ENCODE data around the gene ROR2. TPM values are rescaled to one million over a fixed set of nuclear protein-coding genes. Genes with fewer than 3 reads are reported as not detected.

The ROR2 gene
- total and polyA plus RNA-seq, 2 experiments from 2014 or later = 8.1 to 18.8 TPM

DNA sequence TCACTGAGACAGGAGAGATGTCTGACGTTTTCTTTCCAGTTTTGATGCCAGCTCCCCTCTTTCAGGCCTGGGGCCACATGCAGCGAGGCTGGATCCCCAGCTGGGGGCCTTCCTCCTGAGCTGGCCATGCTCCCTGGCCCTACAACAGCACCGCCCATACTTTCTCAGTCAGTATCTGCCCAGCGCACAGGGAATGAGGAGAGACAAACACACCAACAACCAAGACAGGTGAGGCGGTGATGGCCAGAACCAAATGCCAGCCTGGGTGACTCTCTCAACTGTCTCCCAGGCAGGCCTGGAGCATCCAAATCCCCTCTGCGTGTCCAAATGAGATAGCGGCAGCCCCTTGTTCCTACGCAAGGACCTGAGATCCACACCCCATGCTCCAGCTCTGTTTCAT is 109.6 kb downstream of the ROR2 start:
- Histone ChIP-seq H3K27ac (ENCODE audit: low read depth) (no peak overlapping the region), H3K4me1 (ENCODE audit: insufficient read depth) (peaks cover 18% of the 10 kb centered on the region), H4K20me1 (replicated peaks; ENCODE audit: insufficient read depth) (peaks cover 3% of the 10 kb centered on the region), H3K27me3 (ENCODE audit: insufficient read depth) (no peaks in the 10 kb centered on the region), H3K4me2 (no peak overlapping the region), H2AFZ (no peak overlapping the region), H3K79me2 (replicated peaks; ENCODE audit: insufficient read depth) (0 out of 2 replicates have a peak, but pooled peaks cover 2% of the 10 kb centered on the region), H3K4me3 (no peak overlapping the region), H3K36me3 (ENCODE audit: insufficient read depth) (no peaks in the 10 kb centered on the region), H3K9me2 (ENCODE audit: insufficient read depth) (no peaks in the 10 kb centered on the region), H3F3A (replicated peaks; ENCODE audit: low read depth) (no peaks in the 10 kb centered on the region)
- peaks cover 34% of the 10 kb centered on the region for H3K4me1 Mint-ChIP-seq
- DNase-seq (ENCODE audit: low spot score) (no peak), ATAC-seq (no peak)
- TF ChIP-seq NANOG (IDR thresholded peaks at IDR 0.05; ENCODE audit: borderline replicate concordance) (no peak), EZH2phosphoT487 (IDR thresholded peaks at IDR 0.05; ENCODE audit: unreplicated experiment) (no peak)
- H3K4me3 Mint-ChIP-seq = no peak overlapping the region
- H3K27ac Mint-ChIP-seq = no peak overlapping the region
- H3K36me3 Mint-ChIP-seq (ENCODE audit: low read depth) = no peaks in the 10 kb centered on the region
- H3K27me3 Mint-ChIP-seq (ENCODE audit: insufficient read depth, low read depth, poor library complexity) = peaks cover 13% of the 10 kb centered on the region
- no peaks in the 10 kb centered on the region for H3K9me3 Mint-ChIP-seq

DNA sequence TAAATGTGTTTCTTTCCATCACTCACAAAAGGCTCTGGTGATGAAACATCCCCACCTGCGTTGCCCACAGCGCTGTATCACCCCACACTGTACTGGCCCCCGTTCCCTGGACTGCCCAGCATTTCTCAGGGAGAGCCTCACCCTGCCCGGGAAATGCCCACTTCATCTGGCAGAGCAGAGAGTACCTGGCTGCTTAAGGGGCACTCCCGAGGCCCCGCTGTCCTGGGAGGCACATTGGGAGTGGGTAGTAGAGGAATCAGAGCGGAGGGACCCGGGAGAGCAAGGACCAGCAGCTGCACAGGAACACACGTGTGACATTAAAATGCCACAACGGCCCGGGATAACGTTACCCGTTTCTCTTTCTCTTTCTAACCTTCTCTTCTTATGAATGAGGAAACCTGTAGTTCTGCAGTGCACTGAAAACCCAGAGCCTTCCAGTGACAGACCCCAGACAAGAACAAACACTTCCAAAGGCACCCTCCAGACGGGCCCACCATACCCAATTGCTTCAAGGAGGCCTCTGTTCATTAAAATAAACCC is 110.0 kb downstream of the ROR2 start:
- no peaks in the 10 kb centered on the region for H3F3A ChIP-seq (replicated peaks; ENCODE audit: low read depth)
- H2AFZ ChIP-seq = no peak overlapping the region
- ATAC-seq = no peak
- H4K20me1 ChIP-seq (replicated peaks; ENCODE audit: insufficient read depth) = peaks cover 3% of the 10 kb centered on the region
- no peaks in the 10 kb centered on the region for H3K36me3 ChIP-seq (ENCODE audit: insufficient read depth)
- no peaks in the 10 kb centered on the region for H3K9me2 ChIP-seq (ENCODE audit: insufficient read depth)
- no peak overlapping the region for H3K27ac Mint-ChIP-seq
- H3K4me3 Mint-ChIP-seq = no peak overlapping the region
- H3K27me3 ChIP-seq (ENCODE audit: insufficient read depth) = no peaks in the 10 kb centered on the region
- TF ChIP-seq POLR2AphosphoS5 (IDR thresholded peaks at IDR 0.05; ENCODE audit: low read depth) = no peak
- TF ChIP-seq ZNF114 (CRISPR knock-in tag; IDR thresholded peaks at IDR 0.05) = no peak
- TF ChIP-seq EZH2phosphoT487 (IDR thresholded peaks at IDR 0.05; ENCODE audit: unreplicated experiment) = no peak
- peaks cover 35% of the 10 kb centered on the region for H3K4me1 Mint-ChIP-seq
- H3K36me3 Mint-ChIP-seq (ENCODE audit: low read depth) = no peaks in the 10 kb centered on the region
- peaks cover 18% of the 10 kb centered on the region for H3K4me1 ChIP-seq (ENCODE audit: insufficient read depth)
- H3K79me2 ChIP-seq (replicated peaks; ENCODE audit: insufficient read depth) = 0 out of 2 replicates have a peak, but pooled peaks cover 6% of the 10 kb centered on the region
- no peak overlapping the region for H3K27ac ChIP-seq (ENCODE audit: low read depth)
- DNase-seq (ENCODE audit: low spot score) = no peak
- H3K9me3 Mint-ChIP-seq = no peaks in the 10 kb centered on the region
- H3K4me2 ChIP-seq = no peak overlapping the region
- H3K4me3 ChIP-seq = no peak overlapping the region
- peaks cover 14% of the 10 kb centered on the region for H3K27me3 Mint-ChIP-seq (ENCODE audit: insufficient read depth, low read depth, poor library complexity)

DNA sequence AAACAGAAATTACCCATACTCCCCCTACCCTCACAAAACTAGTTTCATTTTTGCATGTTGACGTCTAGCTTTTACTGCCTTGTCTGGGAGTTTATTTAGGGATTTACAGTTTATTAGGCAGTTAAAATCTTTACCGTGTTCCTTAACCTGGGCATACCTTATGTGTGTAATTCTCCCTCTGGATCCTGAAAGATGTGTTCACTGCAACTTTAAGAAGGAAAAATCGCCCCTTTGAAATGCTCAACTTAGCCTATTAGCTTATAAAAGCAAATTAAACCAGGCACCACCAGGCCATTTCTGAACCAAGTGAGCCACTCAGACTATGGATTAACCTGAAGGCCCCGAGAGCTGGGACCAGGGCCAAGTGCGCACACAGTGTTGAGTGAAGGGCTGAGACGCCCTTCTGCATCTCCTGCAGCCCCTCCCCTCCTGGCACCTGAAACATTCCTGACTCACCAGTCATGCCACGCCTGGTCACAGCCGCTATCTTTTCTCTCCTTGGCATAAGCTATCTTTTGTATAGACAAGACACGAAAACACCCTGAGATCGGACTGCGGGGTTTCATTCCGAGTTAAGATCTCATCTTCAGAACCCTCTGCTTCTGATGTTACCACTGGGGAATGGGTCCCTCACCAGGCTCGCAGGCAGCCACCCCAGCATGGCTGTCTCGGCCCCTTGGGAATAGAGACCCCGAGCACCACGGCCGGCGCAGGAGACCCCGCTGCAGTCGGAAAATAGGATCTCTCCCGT is 111.9 kb downstream of the ROR2 start:
- H3K27ac ChIP-seq (ENCODE audit: low read depth) = 0 out of 2 replicates have a peak overlapping the region, but pooled peaks have one; percentile 39
- Mint-ChIP-seq H3K27ac (no peak overlapping the region), H3K4me1 (peaks cover 25% of the 10 kb centered on the region), H3K4me3 (no peak overlapping the region), H3K9me3 (no peaks in the 10 kb centered on the region), H3K36me3 (ENCODE audit: low read depth) (no peaks in the 10 kb centered on the region), H3K27me3 (ENCODE audit: insufficient read depth, low read depth, poor library complexity) (peaks cover 10% of the 10 kb centered on the region)
- peaks cover 3% of the 10 kb centered on the region for H4K20me1 ChIP-seq (replicated peaks; ENCODE audit: insufficient read depth)
- H3K4me1 ChIP-seq (ENCODE audit: insufficient read depth) = peaks cover 5% of the 10 kb centered on the region; the same call in 1 of the 2 replicates
- DNase-seq (ENCODE audit: low spot score) = no peak
- peak; percentile 20 for ATAC-seq
- no peaks in the 10 kb centered on the region for H3F3A ChIP-seq (replicated peaks; ENCODE audit: low read depth)
- H2AFZ ChIP-seq = no peak overlapping the region
- H3K9me2 ChIP-seq (ENCODE audit: insufficient read depth) = no peaks in the 10 kb centered on the region
- no peaks in the 10 kb centered on the region for H3K27me3 ChIP-seq (ENCODE audit: insufficient read depth)
- no peak overlapping the region for H3K4me3 ChIP-seq
- 0 out of 2 replicates have a peak, but pooled peaks cover 6% of the 10 kb centered on the region for H3K79me2 ChIP-seq (replicated peaks; ENCODE audit: insufficient read depth)
- no peaks in the 10 kb centered on the region for H3K36me3 ChIP-seq (ENCODE audit: insufficient read depth)
- H3K4me2 ChIP-seq = no peak overlapping the region
- TF ChIP-seq, protein P1, sequence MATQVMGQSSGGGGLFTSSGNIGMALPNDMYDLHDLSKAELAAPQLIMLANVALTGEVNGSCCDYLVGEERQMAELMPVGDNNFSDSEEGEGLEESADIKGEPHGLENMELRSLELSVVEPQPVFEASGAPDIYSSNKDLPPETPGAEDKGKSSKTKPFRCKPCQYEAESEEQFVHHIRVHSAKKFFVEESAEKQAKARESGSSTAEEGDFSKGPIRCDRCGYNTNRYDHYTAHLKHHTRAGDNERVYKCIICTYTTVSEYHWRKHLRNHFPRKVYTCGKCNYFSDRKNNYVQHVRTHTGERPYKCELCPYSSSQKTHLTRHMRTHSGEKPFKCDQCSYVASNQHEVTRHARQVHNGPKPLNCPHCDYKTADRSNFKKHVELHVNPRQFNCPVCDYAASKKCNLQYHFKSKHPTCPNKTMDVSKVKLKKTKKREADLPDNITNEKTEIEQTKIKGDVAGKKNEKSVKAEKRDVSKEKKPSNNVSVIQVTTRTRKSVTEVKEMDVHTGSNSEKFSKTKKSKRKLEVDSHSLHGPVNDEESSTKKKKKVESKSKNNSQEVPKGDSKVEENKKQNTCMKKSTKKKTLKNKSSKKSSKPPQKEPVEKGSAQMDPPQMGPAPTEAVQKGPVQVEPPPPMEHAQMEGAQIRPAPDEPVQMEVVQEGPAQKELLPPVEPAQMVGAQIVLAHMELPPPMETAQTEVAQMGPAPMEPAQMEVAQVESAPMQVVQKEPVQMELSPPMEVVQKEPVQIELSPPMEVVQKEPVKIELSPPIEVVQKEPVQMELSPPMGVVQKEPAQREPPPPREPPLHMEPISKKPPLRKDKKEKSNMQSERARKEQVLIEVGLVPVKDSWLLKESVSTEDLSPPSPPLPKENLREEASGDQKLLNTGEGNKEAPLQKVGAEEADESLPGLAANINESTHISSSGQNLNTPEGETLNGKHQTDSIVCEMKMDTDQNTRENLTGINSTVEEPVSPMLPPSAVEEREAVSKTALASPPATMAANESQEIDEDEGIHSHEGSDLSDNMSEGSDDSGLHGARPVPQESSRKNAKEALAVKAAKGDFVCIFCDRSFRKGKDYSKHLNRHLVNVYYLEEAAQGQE (IDR thresholded peaks at IDR 0.05; ENCODE audit: unreplicated experiment) = no peak
- no peak for TF ChIP-seq POLR2AphosphoS5 (IDR thresholded peaks at IDR 0.05; ENCODE audit: low read depth)
- TF ChIP-seq ZNF114 (CRISPR knock-in tag; IDR thresholded peaks at IDR 0.05) = no peak
- no peak for TF ChIP-seq JUNB (IDR thresholded peaks at IDR 0.05; ENCODE audit: unreplicated experiment)
- TF ChIP-seq, protein P2, sequence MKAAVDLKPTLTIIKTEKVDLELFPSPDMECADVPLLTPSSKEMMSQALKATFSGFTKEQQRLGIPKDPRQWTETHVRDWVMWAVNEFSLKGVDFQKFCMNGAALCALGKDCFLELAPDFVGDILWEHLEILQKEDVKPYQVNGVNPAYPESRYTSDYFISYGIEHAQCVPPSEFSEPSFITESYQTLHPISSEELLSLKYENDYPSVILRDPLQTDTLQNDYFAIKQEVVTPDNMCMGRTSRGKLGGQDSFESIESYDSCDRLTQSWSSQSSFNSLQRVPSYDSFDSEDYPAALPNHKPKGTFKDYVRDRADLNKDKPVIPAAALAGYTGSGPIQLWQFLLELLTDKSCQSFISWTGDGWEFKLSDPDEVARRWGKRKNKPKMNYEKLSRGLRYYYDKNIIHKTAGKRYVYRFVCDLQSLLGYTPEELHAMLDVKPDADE (IDR thresholded peaks at IDR 0.05) = no peak
- no peak for TF ChIP-seq NANOG (IDR thresholded peaks at IDR 0.05; ENCODE audit: borderline replicate concordance)
- no peak for TF ChIP-seq EZH2phosphoT487 (IDR thresholded peaks at IDR 0.05; ENCODE audit: unreplicated experiment)
- no peak for TF ChIP-seq CREB1 (CRISPR knock-in tag; IDR thresholded peaks at IDR 0.05; ENCODE audit: low read depth)
- no peak for TF ChIP-seq ZNF331 (CRISPR knock-in tag; IDR thresholded peaks at IDR 0.05; ENCODE audit: low read depth)
- no peak for TF ChIP-seq STAT1 (IDR thresholded peaks at IDR 0.05; ENCODE audit: unreplicated experiment)

Data from GM23338 (cell line).